Stimulated activated CD8-positive, alpha-beta memory T cell treated with anti-CD3 and anti-CD28 coated beads, Interleukin-2, amount 100 ng/mL, for 48 hours (primary cell): Measurements from ENCODE around the gene GAL3ST1.
"Not testable (repeated sequence)": the region's sequence is repeated elsewhere in the genome, so short reads cannot be mapped to it uniquely, and the experiment has no call there.

Experiments
- DNase-seq, 2 donors: peaks; one replicate each; pipeline ENCODE4 v3.0.0-alpha.2; 2020; ENCODE audit warnings: low read depth in 2 of 2

GAL3ST1 gene

DNA sequence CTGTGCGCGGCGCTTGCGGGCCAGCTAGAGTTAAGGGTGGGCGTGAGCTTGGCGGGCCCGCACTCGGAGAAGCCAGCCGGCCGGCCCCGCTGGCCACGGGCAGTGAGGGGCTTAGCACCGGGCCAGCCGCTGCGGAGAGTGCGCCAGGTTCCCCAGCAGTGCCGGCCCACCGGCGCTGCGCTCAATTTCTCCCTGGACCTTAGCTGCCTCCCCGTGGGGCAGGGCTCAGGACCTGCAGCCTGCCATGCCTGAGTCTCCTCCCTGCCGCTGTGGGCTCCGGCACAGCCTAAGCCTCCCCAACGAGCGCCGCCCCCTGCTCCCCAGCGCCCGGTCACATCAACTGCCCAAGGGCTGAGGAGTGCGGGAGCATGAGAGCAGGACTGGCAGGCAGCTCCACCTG, 22.4 kb upstream of the GAL3ST1 start:
- DNase-seq, result no peak

DNA sequence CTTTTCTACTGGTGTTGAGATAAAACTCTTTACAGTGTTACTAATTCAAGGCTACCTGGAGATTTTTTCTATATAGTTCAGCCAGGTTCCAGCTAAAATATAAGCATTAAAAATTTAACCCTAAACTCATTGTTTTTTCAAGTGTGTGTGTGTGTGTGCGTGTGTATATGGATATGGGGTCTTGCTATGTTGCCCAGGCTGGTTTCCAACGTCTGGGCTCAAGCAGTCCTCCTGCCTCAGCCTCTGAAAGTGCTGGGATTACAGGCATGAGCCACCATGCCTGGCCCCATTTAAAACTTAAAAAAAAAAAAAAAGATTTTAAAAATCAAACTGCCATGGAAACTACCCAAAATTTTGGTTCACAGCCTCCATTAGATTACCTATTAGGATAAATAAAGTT, 21.7 kb upstream of the GAL3ST1 start:
- no peak for DNase-seq

DNA sequence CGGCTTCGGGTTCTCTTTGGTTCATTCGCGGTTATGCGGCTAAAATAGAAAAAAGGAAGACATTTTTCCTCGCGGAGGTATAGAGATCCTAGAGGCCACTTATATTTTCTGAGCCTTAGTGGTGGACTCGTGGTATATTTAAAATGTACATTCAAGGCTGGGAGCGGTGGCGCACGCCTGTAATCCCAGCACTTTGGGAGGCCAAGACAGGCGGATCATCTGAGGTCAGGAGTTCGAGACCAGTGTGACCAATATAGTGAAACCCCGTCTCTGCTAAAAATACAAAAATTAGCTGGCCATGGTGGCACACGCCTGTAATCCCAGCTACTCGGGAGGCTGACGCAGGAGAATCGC, 17.9 kb upstream of the GAL3ST1 start:
- DNase-seq, result not testable (repeated sequence)

GRCh38 chr22:30591588-30592359, 17.3 kb upstream of the GAL3ST1 start, which contains the start of gene PES1:
TSS of gene PES1 (minus strand) at chr22:30591910. CDS start at chr22:30591833, 77 bp downstream.
- peak; percentile 81 to 88 for DNase-seq

DNA sequence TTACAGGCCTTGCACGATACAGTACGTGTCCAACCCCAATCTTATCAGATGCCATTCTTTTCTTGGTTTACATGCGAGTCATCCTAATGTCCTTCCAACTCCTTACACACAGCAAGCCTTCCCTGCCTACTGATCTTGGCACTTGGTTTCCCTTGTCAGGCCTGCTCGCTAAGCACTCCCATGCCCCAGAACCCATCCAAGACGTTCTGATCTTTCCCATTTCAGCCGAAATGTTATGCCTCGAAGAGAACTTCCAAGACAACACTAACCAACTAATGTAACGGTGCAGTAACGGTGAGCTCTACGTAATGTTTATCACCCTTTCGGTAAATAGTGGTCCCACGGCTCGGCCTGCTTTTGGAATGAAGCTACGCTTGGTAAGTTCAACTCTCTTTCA, 16.7 kb upstream of the GAL3ST1 start:
- no peak for DNase-seq

DNA sequence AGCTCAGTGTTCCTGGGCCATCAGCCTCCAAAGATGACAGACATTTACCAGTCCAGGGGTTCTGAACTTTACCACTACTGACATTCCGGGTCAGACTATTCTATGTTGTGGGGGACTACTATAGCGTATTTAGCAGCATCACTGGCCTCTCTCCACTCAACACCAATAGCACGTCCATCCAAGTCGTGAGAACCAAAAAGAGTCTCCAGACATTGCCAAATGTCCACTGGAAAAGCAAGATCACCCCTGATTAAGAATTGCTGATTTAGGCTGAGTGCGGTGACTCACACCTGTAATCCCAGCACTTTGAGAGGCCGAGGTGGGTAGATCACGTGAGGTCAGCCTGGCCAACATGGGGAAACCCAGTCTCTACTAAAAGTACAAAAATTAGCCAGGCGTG, 11.9 kb upstream of the GAL3ST1 start:
- DNase-seq, result no peak

GRCh38 chr22:30584441-30584840, 10.0 kb upstream of the GAL3ST1 start:
- DNase-seq, result no peak

- no peak for DNase-seq
Observed at GRCh38 chr22:30582788-30583545, 8.5 kb upstream of the GAL3ST1 start.

DNA sequence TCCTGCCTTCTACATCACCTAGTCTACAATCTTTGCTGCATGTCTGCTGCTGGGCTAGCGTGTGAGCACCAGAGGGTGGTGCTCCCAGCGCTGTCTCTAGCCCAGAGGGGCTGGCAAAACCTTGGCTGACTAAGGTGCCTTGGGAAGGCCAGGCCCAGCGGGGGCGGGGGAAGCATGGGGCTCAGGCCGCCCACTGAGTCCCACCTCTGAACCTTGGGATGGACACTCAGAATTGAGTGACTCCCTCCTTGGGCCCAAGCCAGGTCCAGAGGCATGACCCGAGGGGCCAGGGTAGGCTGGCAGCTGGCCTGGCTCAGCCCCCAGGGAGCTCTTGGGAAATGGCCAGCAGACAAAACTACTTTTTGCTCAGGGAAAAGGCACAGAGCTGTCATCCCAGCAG, 7.6 kb upstream of the GAL3ST1 start:
- no peak for DNase-seq

- DNase-seq, result no peak
Observed at GRCh38 chr22:30580896-30581295, 6.4 kb upstream of the GAL3ST1 start.

DNA sequence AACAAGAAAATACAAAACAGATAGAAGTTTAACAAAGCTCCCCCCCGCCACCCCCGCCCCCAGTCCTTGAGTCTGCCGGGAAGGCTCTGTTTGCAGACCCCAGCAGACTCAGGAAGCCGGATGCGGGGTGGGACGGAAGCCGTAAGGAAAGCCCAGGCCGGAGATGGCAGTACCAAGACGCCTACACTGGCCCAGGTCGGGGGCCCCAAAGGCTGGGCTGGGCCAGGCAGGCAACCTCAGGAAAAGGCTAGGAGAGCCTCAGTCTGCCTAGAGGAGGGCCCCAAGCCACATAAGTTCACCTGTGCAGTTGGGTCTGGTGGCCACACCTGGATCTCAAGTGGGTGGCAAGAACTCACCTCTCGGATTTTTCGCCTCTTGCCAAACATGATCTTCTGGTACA, 4.0 kb upstream of the GAL3ST1 start:
- no peak for DNase-seq

DNA sequence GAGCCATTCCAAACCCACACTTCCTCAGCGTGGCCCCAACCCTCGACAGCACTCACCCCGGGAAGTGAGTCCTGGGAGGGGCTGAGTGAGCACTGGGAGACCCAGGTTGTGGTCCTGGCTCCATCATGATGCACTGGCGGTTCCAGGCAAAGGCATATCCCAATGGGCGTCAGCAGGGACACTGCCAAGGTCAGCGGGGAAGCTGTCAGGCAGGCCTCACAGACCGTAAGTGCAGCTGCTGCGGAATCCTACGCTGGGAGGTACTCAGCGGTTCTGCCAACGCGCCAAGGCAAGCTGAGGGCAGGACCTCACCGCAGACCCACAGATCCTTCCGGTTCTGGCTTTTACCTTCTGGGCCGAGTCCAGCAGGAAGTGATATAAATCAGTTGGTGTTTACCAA, 1.4 kb upstream of the GAL3ST1 start:
- no peak for DNase-seq

- no peak for DNase-seq
Observed at GRCh38 chr22:30574997-30575671, 669 bp upstream of the GAL3ST1 start.

DNA sequence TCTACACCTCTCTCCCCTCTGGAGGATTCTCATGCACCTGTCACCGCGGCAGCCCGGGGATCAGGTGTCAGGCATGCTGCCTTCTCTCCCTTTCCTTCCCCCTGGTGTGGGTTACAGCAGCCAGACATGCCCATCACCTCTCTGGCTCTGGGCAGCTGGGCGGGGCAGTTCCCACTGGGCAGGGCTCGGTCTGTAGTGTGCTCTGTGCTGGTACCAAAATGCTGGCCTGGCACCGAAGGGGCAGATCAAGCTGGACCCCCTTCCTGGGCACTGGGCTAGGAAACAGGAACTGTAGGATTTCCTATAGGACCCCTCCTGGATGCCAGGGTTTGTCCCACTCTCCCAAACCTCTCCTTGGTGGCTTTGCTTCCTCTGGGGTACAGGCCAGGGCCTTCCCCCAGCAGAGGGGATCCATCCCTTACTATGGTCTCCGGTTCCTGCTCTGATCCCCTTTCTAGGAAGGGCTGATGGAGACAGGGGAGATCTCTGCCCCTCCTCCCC, 821 bp downstream of the GAL3ST1 start:
- no peak for DNase-seq

DNA sequence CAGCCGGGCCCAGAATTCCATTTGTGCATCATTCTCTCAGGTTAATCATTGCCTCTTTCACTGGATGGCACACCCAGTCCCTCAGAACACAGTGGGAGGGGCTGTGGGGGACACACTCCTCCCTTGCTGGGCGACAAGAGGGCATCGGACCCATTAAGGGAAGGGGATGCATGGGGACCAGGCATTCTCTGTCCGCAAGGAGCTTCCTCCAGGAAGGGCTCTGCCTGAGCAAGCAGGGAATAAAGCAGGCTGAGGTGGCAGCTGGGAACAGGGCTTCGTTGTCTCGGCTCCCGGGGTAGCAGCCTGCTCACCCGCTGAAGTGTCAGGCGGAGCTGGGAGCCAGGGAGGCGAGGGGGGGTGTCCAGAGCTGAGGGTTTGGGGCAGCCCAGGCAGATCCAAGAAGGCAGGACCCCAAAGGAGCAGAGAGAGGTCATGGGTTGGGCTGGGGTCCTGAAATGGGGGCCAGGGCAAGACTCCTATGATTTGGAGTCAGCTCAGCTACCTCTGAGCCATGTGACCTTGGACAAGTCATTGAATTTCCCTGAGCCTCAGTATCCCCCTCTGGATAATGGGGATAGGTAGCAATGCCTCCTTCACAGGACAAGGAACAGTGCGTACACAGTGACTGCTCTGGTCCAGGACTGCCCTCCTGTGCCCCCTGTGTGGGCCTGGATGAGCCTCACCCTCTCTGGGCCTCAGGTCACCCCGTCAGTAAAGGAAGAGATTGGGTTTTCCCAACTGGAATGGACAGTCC, 1.4 kb downstream of the GAL3ST1 start:
- no peak for DNase-seq

DNA sequence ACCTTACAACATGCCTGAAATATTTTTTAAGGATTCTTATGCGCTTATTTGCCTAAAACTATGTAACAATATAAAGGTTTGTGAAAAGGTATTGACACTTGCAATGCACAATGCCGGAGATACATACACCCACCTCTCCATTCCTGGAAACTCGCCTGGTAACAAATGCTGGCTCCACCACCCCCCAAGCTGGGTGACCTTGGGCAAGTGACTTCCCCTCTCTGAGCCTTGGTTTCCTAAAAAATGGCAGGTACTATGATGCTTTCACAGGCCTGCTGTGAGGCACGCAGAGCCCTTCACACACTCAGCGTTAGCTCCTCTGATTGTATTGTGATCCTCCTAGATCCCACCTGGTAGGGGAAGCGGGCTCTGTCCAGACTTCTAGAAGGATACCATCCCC, 2.3 kb downstream of the GAL3ST1 start:
- DNase-seq, result no peak

DNA sequence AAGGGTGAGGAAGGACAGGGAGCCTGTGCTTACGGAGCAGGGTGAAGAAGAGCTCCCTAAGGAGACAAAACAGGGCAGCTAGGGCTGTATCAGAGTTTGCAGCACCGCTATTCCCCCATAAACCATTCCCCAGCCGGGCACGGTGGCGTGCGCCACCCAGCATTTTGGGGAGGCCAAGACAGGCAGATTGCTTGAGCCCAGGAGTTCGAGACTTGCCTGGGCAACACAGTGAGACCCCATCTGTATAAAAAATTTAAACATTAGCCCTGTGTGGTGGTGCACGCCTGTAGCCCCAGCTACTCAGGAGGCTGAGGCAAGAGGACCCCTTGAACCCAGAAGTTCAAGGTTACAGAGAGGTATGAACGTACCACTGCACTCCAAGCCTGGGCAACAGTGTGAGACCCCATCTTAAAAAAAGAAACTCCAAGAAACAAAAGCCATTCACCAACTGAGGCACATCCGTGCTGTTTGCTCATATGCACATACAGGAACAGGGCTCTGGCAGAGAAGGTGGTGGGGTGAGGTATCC, 4.7 kb downstream of the GAL3ST1 start:
- DNase-seq, result no peak

DNA sequence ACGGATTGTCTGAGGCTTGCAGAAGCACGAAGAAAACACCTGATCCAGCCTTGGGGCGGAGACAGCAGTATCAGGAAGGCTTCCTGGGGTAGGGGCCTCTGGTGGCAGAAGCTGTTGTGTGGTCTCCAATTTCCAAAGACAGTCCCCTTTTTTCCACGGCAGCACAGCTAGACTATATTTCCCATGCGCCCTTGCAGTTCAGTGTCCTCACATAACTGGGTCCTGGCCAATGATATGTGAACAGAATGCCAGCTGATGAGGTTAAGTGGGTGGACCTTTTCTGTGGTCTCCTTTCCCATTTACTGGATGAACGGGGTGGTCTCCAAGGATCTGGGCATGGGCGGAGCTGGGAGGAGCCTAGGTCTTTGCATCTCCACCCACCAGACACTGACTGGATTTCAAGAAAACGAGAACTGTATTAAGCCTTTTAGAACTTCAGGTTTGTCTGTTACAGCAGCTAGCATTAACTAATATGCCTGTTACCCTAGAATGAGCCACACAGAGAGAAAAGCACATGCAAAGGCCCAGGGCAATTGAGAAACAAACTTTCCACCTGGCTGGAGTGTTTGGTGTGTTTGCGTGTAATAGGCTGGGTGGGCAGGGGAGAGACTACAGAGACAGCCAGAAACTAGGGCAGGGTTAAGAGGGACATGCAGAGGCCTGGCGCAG, 6.2 kb downstream of the GAL3ST1 start:
- no peak for DNase-seq

- DNase-seq, result not testable (repeated sequence)
Observed at GRCh38 chr22:30567277-30567676, 7.2 kb downstream of the GAL3ST1 start.

- no peak for DNase-seq
Observed at GRCh38 chr22:30566125-30566524, 8.3 kb downstream of the GAL3ST1 start.

DNA sequence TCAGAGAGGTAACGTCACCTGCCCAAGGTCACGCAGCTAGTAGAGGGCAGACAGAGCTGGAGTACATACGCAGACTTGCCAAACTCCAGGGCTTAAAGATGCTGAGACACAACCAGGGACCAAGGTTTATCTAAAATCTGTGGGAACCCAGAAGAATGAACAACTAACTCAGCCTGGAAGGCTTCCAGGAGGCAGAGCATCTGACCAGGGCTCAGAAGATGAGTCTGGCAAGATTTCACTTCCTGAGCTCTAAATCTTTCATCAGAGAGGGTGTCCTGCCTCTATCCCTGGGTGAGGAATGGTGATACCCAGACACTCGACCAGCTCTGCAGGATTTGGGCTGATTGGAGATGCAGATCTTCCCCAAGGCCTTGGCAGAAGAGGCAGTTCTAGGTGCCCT, 9.1 kb downstream of the GAL3ST1 start:
- no peak for DNase-seq
